Thymus (tissue), 11 donors: ENCODE data around the gene NR5A2. TPM values are rescaled to one million over a fixed set of nuclear protein-coding genes. Genes with fewer than 3 reads are reported as not detected.

Experiments used
- DNase-seq, 9 donors: peaks; one replicate each; pipeline ENCODE4 v3.0.0-alpha.2; 2013; ENCODE audit warnings: low spot score in 9 of 9, low read depth in 6 of 9, missing footprints in 1 of 9
- H3K27ac ChIP-seq, 2 donors: one replicate each; pipeline ENCODE4 v1.5.1; 2013; ENCODE audit warnings: control low read depth in 1 of 2, low read depth in 1 of 2, low read length in 1 of 2, mild to moderate bottlenecking in 1 of 2, moderate library complexity in 1 of 2
- H3K27me3 ChIP-seq, 2 donors: one replicate each; pipeline ENCODE4 v1.5.1; 2013; ENCODE audit warnings: low read length in 1 of 2; ENCODE audit not compliant: control insufficient read depth in 2 of 2, insufficient read depth in 1 of 2
- H3K36me3 ChIP-seq, 2 donors: one replicate each; pipeline ENCODE4 v1.5.1; 2013; ENCODE audit warnings: low read length in 1 of 2, mild to moderate bottlenecking in 1 of 2, moderate library complexity in 1 of 2; ENCODE audit not compliant: control insufficient read depth in 2 of 2, insufficient read depth in 2 of 2
- H3K4me1 ChIP-seq, 2 donors: one replicate each; pipeline ENCODE4 v1.5.1; 2013; ENCODE audit warnings: low read length in 2 of 2; ENCODE audit not compliant: control insufficient read depth in 2 of 2, insufficient read depth in 2 of 2
- H3K4me3 ChIP-seq, 2 donors: one replicate each; pipeline ENCODE4 v1.5.1; 2013; ENCODE audit warnings: low read length in 2 of 2, control low read depth in 1 of 2, mild to moderate bottlenecking in 1 of 2
- H3K9me3 ChIP-seq, 2 donors: one replicate each; pipeline ENCODE4 v1.5.1; 2013; ENCODE audit warnings: low read length in 1 of 2, mild to moderate bottlenecking in 1 of 2; ENCODE audit not compliant: control insufficient read depth in 2 of 2, insufficient read depth in 1 of 2
- WGBS: extraction: QIAGEN DNeasy Blood & Tissue Kit; methylation state at CpG from one replicate; pipeline ENCODE4 v1.1.7; 2013; 5-methylcytosine and 5-hydroxymethylcytosine counted together
- polyA plus RNA-seq: library from polyadenylated mRNA; stranded (reverse); fragments of 200-250 nt; gene quantifications from one replicate; pipeline ENCODE4 v1.2.3, GENCODE V29; 2013
- total RNA-seq: library from RNA; stranded (reverse); fragments of 120-200 nt; gene quantifications from one replicate; pipeline ENCODE4 v1.2.4, GENCODE V29; 2013
- donor health status: healthy.

NR5A2 gene
- total and polyA plus RNA-seq, 2 donors: 0.76 to 0.94 TPM

- H3K27me3 ChIP-seq: no peaks in the 10 kb centered on the region
- DNase-seq: peak in 5 of 9 donors; percentile 20 to 55 (median 27)
- H3K4me1 ChIP-seq: no peaks in the 10 kb centered on the region
- no peaks in the 10 kb centered on the region for H3K36me3 ChIP-seq
- H3K9me3 ChIP-seq: no peaks in the 10 kb centered on the region
- no peak overlapping the region for H3K4me3 ChIP-seq
- no peak overlapping the region for H3K27ac ChIP-seq
- WGBS: 83% methylated on average over 4 of the region's 4 CpGs
These were observed 112.2 kb downstream of the NR5A2 start for GRCh38 chr1:200139661-200140250.

GRCh38 chr1:200143347-200143746, 115.8 kb downstream of the NR5A2 start:
- DNase-seq: no peak
- no peak overlapping the region for H3K27ac ChIP-seq
- no peak overlapping the region for H3K4me3 ChIP-seq
- H3K4me1 ChIP-seq: no peaks in the 10 kb centered on the region
- H3K9me3 ChIP-seq: no peaks in the 10 kb centered on the region
- WGBS: 91% methylated on average over 6 of the region's 6 CpGs
- no peaks in the 10 kb centered on the region for H3K27me3 ChIP-seq
- H3K36me3 ChIP-seq: no peaks in the 10 kb centered on the region

- Histone ChIP-seq H3K9me3 (no peaks in the 10 kb centered on the region), H3K4me1 (no peaks in the 10 kb centered on the region), H3K27ac (no peak overlapping the region), H3K36me3 (no peaks in the 10 kb centered on the region), H3K4me3 (no peak overlapping the region), H3K27me3 (no peaks in the 10 kb centered on the region)
- DNase-seq: no peak
- 71% methylated on average over 1 of the region's 1 CpG for WGBS
These were observed 118.6 kb downstream of the NR5A2 start for GRCh38 chr1:200146100-200146499.

GRCh38 chr1:200147094-200147493, 119.6 kb downstream of the NR5A2 start:
- 98% methylated on average over 13 of the region's 13 CpGs for WGBS
- no peaks in the 10 kb centered on the region for H3K36me3 ChIP-seq
- no peak for DNase-seq
- no peak overlapping the region for H3K4me3 ChIP-seq
- no peaks in the 10 kb centered on the region for H3K4me1 ChIP-seq
- H3K9me3 ChIP-seq: no peaks in the 10 kb centered on the region
- H3K27me3 ChIP-seq: no peaks in the 10 kb centered on the region
- H3K27ac ChIP-seq: no peak overlapping the region

GRCh38 chr1:200147742-200148141, 120.2 kb downstream of the NR5A2 start:
- no peaks in the 10 kb centered on the region for H3K9me3 ChIP-seq

GRCh38 chr1:200150006-200150405, 122.5 kb downstream of the NR5A2 start:
- peaks cover 0 to 15% of the 10 kb centered on the region in 2 donors for H3K4me1 ChIP-seq
- no peak overlapping the region for H3K4me3 ChIP-seq
- H3K27ac ChIP-seq: no peak overlapping the region
- no peaks in the 10 kb centered on the region for H3K27me3 ChIP-seq
- no peaks in the 10 kb centered on the region for H3K36me3 ChIP-seq
- H3K9me3 ChIP-seq: no peaks in the 10 kb centered on the region
- no peak for DNase-seq

More at GRCh38 chr1:200147742-200148141, 120.2 kb downstream of the NR5A2 start:
- H3K4me3 ChIP-seq: no peak overlapping the region
- no peak overlapping the region for H3K27ac ChIP-seq
- no peaks in the 10 kb centered on the region for H3K27me3 ChIP-seq
- H3K36me3 ChIP-seq: no peaks in the 10 kb centered on the region
- WGBS: 98% methylated on average over 40 of the region's 40 CpGs
- no peaks in the 10 kb centered on the region for H3K4me1 ChIP-seq
- no peak for DNase-seq

DNA sequence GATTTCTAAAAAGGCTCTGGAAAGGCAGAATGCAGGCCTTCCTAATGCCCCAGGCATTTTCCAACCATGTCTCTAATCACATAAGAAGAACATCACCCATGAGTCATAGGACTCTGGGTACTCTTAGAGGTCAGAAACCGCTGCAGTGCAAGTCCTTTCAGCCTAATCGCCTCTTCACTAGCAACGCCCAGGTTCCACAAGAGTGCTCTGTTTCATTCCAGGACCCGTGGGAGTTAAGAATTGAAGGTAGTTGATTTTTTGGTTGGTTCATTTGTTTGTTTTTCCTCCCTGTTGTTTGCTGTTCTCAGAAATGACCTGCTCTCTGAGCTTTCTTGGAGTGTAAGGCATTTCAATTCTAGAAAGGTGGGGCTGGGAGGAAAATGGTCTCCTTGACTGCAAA, 123.2 kb downstream of the NR5A2 start:
- peaks cover 0 to 15% of the 10 kb centered on the region in 2 donors for H3K4me1 ChIP-seq
- H3K36me3 ChIP-seq: no peaks in the 10 kb centered on the region
- H3K9me3 ChIP-seq: no peaks in the 10 kb centered on the region
- no peak overlapping the region for H3K27ac ChIP-seq
- no peak for DNase-seq
- no peaks in the 10 kb centered on the region for H3K27me3 ChIP-seq
- 96% methylated on average over 4 of the region's 4 CpGs for WGBS
- H3K4me3 ChIP-seq: no peak overlapping the region

- Histone ChIP-seq H3K4me1 (peaks cover 0 to 15% of the 10 kb centered on the region in 2 donors), H3K4me3 (no peak overlapping the region), H3K9me3 (no peaks in the 10 kb centered on the region), H3K27me3 (no peaks in the 10 kb centered on the region), H3K36me3 (no peaks in the 10 kb centered on the region), H3K27ac (no peak overlapping the region)
- DNase-seq: no peak
- 53% methylated on average over 2 of the region's 2 CpGs for WGBS
These were observed 124.8 kb downstream of the NR5A2 start for GRCh38 chr1:200152336-200152735.

DNA sequence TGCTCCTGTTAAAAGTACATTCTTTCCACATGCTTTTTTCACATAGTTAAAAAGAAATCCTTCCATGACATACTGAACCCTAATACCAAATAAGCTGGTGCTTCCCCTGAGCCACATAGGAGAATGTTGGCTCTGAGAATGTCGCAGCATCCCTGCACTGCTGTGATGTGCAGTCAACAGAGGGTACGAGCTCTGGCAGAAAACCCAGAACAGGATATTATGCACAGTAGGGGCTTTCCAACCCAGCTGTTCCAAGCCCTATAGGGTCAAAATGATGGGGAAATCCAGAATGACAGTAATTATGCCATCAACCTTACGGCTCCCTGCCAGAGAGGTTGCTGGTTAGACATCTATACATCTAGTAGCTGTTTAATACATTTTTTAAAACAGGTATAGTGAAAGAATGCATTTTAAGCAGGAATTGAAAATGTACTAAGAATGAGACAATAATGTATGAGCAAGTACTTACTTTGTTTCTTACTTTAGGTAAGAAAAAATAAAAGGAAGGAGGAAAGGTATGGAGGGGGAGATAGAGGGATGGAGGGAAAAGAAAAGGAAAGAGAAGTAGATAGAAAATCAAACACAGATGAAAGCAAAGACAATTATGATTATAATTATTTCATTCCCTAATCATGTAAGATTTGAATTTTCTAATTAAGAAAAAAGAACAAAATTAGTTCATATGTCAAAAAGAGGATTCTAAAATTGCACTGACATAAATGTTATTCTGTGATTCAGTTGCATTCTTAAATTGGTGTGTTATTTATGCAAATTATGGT, 126.0 kb downstream of the NR5A2 start:
- no peak overlapping the region for H3K4me3 ChIP-seq
- H3K27me3 ChIP-seq: no peaks in the 10 kb centered on the region
- H3K36me3 ChIP-seq: no peaks in the 10 kb centered on the region
- peaks cover 0 to 15% of the 10 kb centered on the region in 2 donors for H3K4me1 ChIP-seq
- no peaks in the 10 kb centered on the region for H3K9me3 ChIP-seq
- peak overlapping the region in 1 of 2 donors; percentile 72 for H3K27ac ChIP-seq
- 84% methylated on average over 3 of the region's 3 CpGs for WGBS
- peak in 4 of 9 donors; percentile 6 to 45 (median 14) for DNase-seq
